ENCODE data around the gene ST3GAL3. TPM values are rescaled to one million over a fixed set of nuclear protein-coding genes. Genes with fewer than 3 reads are reported as not detected.

The ST3GAL3 gene
- polyA plus RNA-seq, 2 donors: 3.6 to 4.5 TPM

DNA sequence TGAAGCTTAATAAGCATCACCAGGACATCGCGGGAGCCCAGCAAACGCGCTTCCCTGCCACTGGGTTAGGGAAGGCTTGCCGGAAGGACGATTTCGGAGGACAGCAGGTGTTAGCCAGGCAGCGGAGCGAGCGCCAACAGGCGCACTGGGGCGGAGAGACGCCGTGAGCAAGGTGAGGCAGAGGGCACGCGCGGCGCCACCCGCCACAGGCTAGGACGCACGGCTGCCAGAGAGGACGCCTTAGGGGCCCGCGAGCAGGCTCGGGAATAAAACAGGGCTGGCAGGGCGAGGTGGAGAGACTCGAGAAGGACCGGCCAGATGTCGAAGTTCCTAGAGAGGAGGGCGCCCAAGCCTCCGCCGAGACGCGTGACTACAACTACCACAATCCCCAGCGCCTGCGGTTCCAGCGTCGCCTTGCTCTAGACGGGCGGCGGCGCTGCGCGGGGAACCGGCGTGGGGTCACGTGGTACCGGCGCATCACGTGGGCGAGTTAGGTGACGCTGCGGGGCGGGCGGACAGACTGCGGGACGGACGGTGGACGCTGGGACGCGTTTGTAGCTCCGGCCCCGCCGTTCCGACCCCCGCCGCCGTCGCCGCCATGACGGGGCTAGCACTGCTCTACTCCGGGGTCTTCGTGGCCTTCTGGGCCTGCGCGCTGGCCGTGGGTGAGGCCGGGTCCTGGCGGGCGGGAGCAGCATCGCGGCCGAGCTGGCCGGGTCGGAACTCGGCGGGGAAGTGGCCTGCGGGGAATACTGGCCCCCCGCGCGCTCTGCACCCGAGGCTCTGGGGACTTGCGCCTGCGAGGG lies 267.3 kb downstream of the ST3GAL3 start, which contains the start of gene ATP6V0B:
Gene ATP6V0B (plus strand): TSS at position 518 of the 806 bp plus-strand sequence. CDS start 81 bp downstream, at position 599.
- H3K9me3 ChIP-seq (ENCODE audit: control insufficient read depth in 2 of 2, insufficient read depth in 1 of 2, low read depth in 1 of 2, low read length in 1 of 2): no peaks in the 10 kb centered on the region
- WGBS, 2 donors: 0 to 1% methylated on average over 88 to 93 of the region's 93 CpGs
- H3K4me3 ChIP-seq (ENCODE audit: low read depth in 1 of 2, low read length in 2 of 2): peak within 1 kb of the TSS; percentile 72 to 92
- peaks cover 5 to 24% of the 10 kb centered on the region in 2 donors for H3K36me3 ChIP-seq (ENCODE audit: control insufficient read depth in 2 of 2, insufficient read depth in 2 of 2, low read length in 1 of 2)
- H3K27me3 ChIP-seq (ENCODE audit: control insufficient read depth in 1 of 2, insufficient read depth in 2 of 2, low read length in 2 of 2): no peaks in the 10 kb centered on the region
- H3K27ac ChIP-seq (ENCODE audit: low read depth in 2 of 2, low read length in 1 of 2): peak within 1 kb of the TSS; percentile 91 to 97
- peaks cover 14 to 32% of the 10 kb centered on the region in 2 donors for H3K4me1 ChIP-seq (ENCODE audit: control insufficient read depth in 2 of 2, insufficient read depth in 2 of 2, low read length in 1 of 2)

DNA sequence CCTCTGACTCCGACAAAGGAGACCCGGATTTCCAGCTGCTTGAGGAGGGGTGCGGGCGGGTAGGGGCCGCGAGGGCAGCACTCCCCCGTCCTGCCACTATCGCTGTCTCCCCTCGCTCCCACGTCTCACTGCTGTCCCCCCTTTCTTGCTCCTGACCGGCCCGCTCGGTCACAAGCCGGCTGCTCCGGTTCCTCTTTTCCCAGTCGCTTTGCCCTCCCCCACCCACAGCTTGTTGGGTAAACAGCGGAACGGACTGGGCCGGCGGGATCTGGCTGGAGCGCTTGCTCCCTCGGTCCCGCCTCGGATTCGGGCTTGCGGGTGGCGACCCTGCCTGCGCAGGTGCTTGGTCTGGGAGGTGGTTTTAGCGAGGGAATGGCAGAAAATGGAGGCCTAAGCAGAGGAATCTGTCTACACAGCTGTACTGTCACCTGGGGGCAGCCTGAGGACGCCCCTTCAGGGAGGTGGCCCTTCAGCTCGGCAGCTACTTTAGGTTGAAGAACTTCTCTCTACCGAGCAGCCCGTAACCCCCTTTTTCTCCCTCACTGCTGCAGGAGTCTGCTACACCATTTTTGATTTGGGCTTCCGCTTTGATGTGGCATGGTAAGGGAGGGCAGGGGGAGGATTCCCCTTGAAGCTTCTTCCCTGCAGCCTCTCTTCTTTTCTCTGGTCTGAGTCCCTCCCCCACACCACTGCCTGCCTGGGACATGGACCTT lies 268.1 kb downstream of the ST3GAL3 start:
- H3K4me1 ChIP-seq (ENCODE audit: control insufficient read depth in 2 of 2, insufficient read depth in 2 of 2, low read length in 1 of 2): peaks cover 16 to 35% of the 10 kb centered on the region in 2 donors
- peak overlapping the region; percentile 72 to 92 for H3K4me3 ChIP-seq (ENCODE audit: low read depth in 1 of 2, low read length in 2 of 2)
- H3K36me3 ChIP-seq (ENCODE audit: control insufficient read depth in 2 of 2, insufficient read depth in 2 of 2, low read length in 1 of 2): peaks cover 5 to 24% of the 10 kb centered on the region in 2 donors
- WGBS, 2 donors: 1 to 3% methylated on average over 31 to 34 of the region's 34 CpGs
- H3K9me3 ChIP-seq (ENCODE audit: control insufficient read depth in 2 of 2, insufficient read depth in 1 of 2, low read depth in 1 of 2, low read length in 1 of 2): no peaks in the 10 kb centered on the region
- no peaks in the 10 kb centered on the region for H3K27me3 ChIP-seq (ENCODE audit: control insufficient read depth in 1 of 2, insufficient read depth in 2 of 2, low read length in 2 of 2)
- peak overlapping the region; percentile 91 to 97 for H3K27ac ChIP-seq (ENCODE audit: low read depth in 2 of 2, low read length in 1 of 2)

DNA sequence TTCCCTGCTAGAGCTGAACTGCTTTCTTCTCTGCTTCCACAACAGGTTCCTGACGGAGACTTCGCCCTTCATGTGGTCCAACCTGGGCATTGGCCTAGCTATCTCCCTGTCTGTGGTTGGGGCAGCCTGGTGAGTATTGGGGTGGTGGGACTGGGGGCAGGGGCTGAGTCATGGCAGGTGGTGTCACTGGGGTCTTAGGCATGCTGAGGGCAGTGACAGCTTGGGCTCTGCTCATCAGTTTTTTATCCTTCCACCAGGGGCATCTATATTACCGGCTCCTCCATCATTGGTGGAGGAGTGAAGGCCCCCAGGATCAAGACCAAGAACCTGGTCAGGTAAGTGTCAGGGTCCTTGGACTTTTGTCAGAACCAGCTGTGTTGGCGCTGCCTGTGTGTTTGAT lies 268.7 kb downstream of the ST3GAL3 start:
- Histone ChIP-seq H3K4me3 (ENCODE audit: low read depth in 1 of 2, low read length in 2 of 2) (peak overlapping the region; percentile 72 to 92), H3K27me3 (ENCODE audit: control insufficient read depth in 1 of 2, insufficient read depth in 2 of 2, low read length in 2 of 2) (no peaks in the 10 kb centered on the region), H3K36me3 (ENCODE audit: control insufficient read depth in 2 of 2, insufficient read depth in 2 of 2, low read length in 1 of 2) (peaks cover 5 to 24% of the 10 kb centered on the region in 2 donors), H3K4me1 (ENCODE audit: control insufficient read depth in 2 of 2, insufficient read depth in 2 of 2, low read length in 1 of 2) (peaks cover 16 to 35% of the 10 kb centered on the region in 2 donors), H3K9me3 (ENCODE audit: control insufficient read depth in 2 of 2, insufficient read depth in 1 of 2, low read depth in 1 of 2, low read length in 1 of 2) (no peaks in the 10 kb centered on the region), H3K27ac (ENCODE audit: low read depth in 2 of 2, low read length in 1 of 2) (peak overlapping the region in 1 of 2 donors; percentile 10)
- 77 to 81% methylated on average over 4 of the region's 4 CpGs for WGBS, 2 donors

DNA sequence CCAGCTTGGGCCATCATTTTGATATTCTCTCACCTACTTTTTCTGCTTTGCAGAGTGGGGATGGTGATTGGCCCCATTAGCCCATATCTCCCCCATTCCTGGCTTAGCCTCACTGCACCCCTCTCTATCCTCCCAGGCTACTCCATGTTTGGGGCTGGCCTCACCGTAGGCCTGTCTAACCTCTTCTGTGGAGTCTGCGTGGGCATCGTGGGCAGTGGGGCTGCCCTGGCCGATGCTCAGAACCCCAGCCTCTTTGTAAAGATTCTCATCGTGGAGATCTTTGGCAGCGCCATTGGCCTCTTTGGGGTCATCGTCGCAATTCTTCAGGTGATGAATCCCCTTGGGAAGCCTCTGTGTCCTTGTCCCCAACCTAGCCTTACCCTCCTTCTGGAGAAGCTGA lies 269.6 kb downstream of the ST3GAL3 start:
- Histone ChIP-seq H3K4me1 (ENCODE audit: control insufficient read depth in 2 of 2, insufficient read depth in 2 of 2, low read length in 1 of 2) (peaks cover 18 to 40% of the 10 kb centered on the region in 2 donors), H3K27me3 (ENCODE audit: control insufficient read depth in 1 of 2, insufficient read depth in 2 of 2, low read length in 2 of 2) (no peaks in the 10 kb centered on the region), H3K4me3 (ENCODE audit: low read depth in 1 of 2, low read length in 2 of 2) (no peak overlapping the region), H3K36me3 (ENCODE audit: control insufficient read depth in 2 of 2, insufficient read depth in 2 of 2, low read length in 1 of 2) (peaks cover 5 to 25% of the 10 kb centered on the region in 2 donors), H3K9me3 (ENCODE audit: control insufficient read depth in 2 of 2, insufficient read depth in 1 of 2, low read depth in 1 of 2, low read length in 1 of 2) (no peaks in the 10 kb centered on the region), H3K27ac (ENCODE audit: low read depth in 2 of 2, low read length in 1 of 2) (no peak overlapping the region)
- WGBS, 2 donors: 89 to 93% methylated on average over 8 of the region's 8 CpGs

DNA sequence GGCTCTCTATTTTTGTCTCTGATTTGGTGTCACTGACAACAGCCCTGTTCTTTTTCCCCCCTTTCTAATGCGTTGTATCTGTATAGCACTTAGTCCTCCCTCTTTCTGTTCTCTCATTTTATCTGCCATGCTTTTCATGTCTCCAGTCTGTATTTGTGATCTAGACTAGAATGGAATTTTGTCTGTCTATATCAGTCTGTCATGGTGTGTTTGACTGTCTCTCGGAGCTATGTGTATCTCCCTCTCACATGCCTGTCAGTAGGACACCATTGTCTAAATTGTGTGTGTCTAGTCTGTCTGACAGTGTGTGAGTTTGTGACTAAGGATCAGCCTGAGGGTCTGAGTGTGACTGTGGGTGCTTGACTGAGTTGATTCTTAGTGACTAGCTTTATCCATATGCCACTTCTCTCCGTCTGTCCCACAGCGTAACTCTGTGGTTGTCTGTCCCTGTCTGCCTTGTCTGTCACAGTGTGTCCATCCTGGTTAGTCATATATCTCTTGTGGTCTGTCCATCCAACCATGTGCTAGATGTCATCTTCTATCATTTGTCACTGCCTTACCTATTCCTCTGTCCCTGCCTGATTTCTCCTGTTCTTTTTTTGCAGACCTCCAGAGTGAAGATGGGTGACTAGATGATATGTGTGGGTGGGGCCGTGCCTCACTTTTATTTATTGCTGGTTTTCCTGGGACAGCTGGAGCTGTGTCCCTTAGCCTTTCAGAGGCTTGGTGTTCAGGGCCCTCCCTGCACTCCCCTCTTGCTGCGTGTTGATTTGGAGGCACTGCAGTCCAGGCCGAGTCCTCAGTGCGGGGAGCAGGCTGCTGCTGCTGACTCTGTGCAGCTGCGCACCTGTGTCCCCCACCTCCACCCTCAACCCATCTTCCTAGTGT lies 270.3 kb downstream of the ST3GAL3 start:
- H3K4me3 ChIP-seq (ENCODE audit: low read depth in 1 of 2, low read length in 2 of 2): no peak overlapping the region
- H3K27ac ChIP-seq (ENCODE audit: low read depth in 2 of 2, low read length in 1 of 2): no peak overlapping the region
- H3K27me3 ChIP-seq (ENCODE audit: control insufficient read depth in 1 of 2, insufficient read depth in 2 of 2, low read length in 2 of 2): no peaks in the 10 kb centered on the region
- 82 to 93% methylated on average over 9 of the region's 9 CpGs for WGBS, 2 donors
- peaks cover 5 to 21% of the 10 kb centered on the region in 2 donors for H3K36me3 ChIP-seq (ENCODE audit: control insufficient read depth in 2 of 2, insufficient read depth in 2 of 2, low read length in 1 of 2)
- H3K9me3 ChIP-seq (ENCODE audit: control insufficient read depth in 2 of 2, insufficient read depth in 1 of 2, low read depth in 1 of 2, low read length in 1 of 2): no peaks in the 10 kb centered on the region
- peaks cover 18 to 44% of the 10 kb centered on the region in 2 donors for H3K4me1 ChIP-seq (ENCODE audit: control insufficient read depth in 2 of 2, insufficient read depth in 2 of 2, low read length in 1 of 2)

DNA sequence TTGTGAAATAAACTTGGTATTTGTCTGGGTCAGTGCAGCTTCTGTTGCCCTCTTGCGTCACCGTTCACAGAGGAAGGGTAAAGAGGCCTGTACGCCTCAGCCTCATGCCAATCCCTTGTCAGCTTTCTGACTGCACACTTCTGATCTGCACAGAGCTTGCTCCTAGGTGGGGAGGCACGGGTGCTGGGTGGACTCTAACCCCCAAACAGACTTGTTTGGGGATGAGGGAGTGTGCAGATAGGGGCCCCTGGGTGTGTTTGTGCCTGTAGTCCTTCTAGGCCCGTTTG lies 270.9 kb downstream of the ST3GAL3 start:
- H3K4me3 ChIP-seq (ENCODE audit: low read depth in 1 of 2, low read length in 2 of 2): no peak overlapping the region
- H3K9me3 ChIP-seq (ENCODE audit: control insufficient read depth in 2 of 2, insufficient read depth in 1 of 2, low read depth in 1 of 2, low read length in 1 of 2): no peaks in the 10 kb centered on the region
- no peaks in the 10 kb centered on the region for H3K27me3 ChIP-seq (ENCODE audit: control insufficient read depth in 1 of 2, insufficient read depth in 2 of 2, low read length in 2 of 2)
- WGBS, 2 donors: 55 to 73% methylated on average over 5 of the region's 5 CpGs
- peaks cover 18 to 45% of the 10 kb centered on the region in 2 donors for H3K4me1 ChIP-seq (ENCODE audit: control insufficient read depth in 2 of 2, insufficient read depth in 2 of 2, low read length in 1 of 2)
- no peak overlapping the region for H3K27ac ChIP-seq (ENCODE audit: low read depth in 2 of 2, low read length in 1 of 2)
- H3K36me3 ChIP-seq (ENCODE audit: control insufficient read depth in 2 of 2, insufficient read depth in 2 of 2, low read length in 1 of 2): peaks cover 5 to 19% of the 10 kb centered on the region in 2 donors

DNA sequence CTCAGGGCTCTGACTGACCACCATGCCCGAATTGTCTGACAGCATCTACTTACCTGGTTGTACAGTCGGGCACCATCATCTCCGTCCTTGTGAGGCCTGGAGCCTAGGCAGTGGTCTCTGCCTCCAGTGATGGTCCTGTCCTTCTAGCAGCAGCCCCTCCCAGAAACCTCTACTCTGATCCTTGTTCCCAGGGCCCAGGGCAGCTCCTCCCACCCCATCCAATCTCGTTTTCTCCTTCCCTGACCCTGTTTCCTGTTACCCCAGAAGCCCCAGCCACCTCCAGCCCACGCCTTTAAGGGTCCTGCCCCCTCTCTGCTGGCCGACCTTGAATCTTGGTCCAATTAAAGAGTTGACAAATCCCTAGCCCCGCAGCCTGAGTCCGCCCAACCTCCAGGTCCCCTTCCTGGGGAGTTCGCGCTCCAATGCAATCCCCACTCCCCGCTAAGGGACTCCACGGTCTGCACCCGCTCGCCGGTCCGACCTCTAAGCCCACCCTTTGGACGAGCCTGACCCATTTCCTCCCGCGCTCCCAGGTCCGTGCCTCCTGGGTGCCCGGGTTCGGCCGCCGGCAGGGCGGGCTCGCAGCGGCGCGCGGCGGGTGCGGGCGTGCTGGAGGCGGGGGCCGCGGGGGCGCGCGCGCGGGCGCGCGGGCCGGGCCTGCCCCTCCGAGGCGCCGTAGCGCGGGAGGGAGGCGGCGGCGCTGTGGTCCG lies 271.4 kb downstream of the ST3GAL3 start, which contains the start of gene B4GALT2:
Gene B4GALT2 (plus strand): TSS at position 660 of the 710 bp plus-strand sequence. CDS start 1,951 bp downstream, outside the sequence.
- Histone ChIP-seq H3K27ac (ENCODE audit: low read depth in 2 of 2, low read length in 1 of 2) (peak within 1 kb of the TSS; percentile 57 to 85), H3K4me1 (ENCODE audit: control insufficient read depth in 2 of 2, insufficient read depth in 2 of 2, low read length in 1 of 2) (peaks cover 18 to 45% of the 10 kb centered on the region in 2 donors), H3K9me3 (ENCODE audit: control insufficient read depth in 2 of 2, insufficient read depth in 1 of 2, low read depth in 1 of 2, low read length in 1 of 2) (no peaks in the 10 kb centered on the region), H3K4me3 (ENCODE audit: low read depth in 1 of 2, low read length in 2 of 2) (peak within 1 kb of the TSS; percentile 60 to 74), H3K27me3 (ENCODE audit: control insufficient read depth in 1 of 2, insufficient read depth in 2 of 2, low read length in 2 of 2) (no peaks in the 10 kb centered on the region), H3K36me3 (ENCODE audit: control insufficient read depth in 2 of 2, insufficient read depth in 2 of 2, low read length in 1 of 2) (peaks cover 5 to 20% of the 10 kb centered on the region in 2 donors)
- WGBS, 2 donors: 5 to 10% methylated on average over 29 to 54 of the region's 54 CpGs

DNA sequence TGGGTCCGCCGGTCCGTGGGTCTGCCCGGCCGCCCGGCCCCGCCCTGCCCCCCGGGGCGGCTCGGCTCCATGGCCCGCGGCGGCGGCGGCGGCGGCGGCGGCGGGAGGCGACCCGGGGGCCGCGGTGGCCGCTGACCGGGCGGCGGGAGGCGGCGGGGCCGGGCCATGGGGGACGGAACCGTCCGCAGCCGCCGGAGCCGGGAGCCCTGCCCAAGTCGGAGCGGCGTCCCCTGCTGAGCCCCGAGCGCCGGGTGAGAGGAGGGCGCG lies 271.9 kb downstream of the ST3GAL3 start:
- H3K4me3 ChIP-seq (ENCODE audit: low read depth in 1 of 2, low read length in 2 of 2): peak overlapping the region; percentile 57 to 74
- peaks cover 5 to 23% of the 10 kb centered on the region in 2 donors for H3K36me3 ChIP-seq (ENCODE audit: control insufficient read depth in 2 of 2, insufficient read depth in 2 of 2, low read length in 1 of 2)
- no peaks in the 10 kb centered on the region for H3K9me3 ChIP-seq (ENCODE audit: control insufficient read depth in 2 of 2, insufficient read depth in 1 of 2, low read depth in 1 of 2, low read length in 1 of 2)
- no peaks in the 10 kb centered on the region for H3K27me3 ChIP-seq (ENCODE audit: control insufficient read depth in 1 of 2, insufficient read depth in 2 of 2, low read length in 2 of 2)
- peaks cover 18 to 45% of the 10 kb centered on the region in 2 donors for H3K4me1 ChIP-seq (ENCODE audit: control insufficient read depth in 2 of 2, insufficient read depth in 2 of 2, low read length in 1 of 2)
- H3K27ac ChIP-seq (ENCODE audit: low read depth in 2 of 2, low read length in 1 of 2): peak overlapping the region; percentile 43 to 57
- 0 to 1% methylated on average over 6 to 45 of the region's 45 CpGs for WGBS, 2 donors
